ENCODE measurements around the gene ZNF609. TPM values are rescaled to one million over a fixed set of nuclear protein-coding genes. Genes with fewer than 3 reads are reported as not detected.

Gene ZNF609
- polyA plus RNA-seq, 3 donors = 1.3 to 13.2 (median 1.7) TPM

DNA sequence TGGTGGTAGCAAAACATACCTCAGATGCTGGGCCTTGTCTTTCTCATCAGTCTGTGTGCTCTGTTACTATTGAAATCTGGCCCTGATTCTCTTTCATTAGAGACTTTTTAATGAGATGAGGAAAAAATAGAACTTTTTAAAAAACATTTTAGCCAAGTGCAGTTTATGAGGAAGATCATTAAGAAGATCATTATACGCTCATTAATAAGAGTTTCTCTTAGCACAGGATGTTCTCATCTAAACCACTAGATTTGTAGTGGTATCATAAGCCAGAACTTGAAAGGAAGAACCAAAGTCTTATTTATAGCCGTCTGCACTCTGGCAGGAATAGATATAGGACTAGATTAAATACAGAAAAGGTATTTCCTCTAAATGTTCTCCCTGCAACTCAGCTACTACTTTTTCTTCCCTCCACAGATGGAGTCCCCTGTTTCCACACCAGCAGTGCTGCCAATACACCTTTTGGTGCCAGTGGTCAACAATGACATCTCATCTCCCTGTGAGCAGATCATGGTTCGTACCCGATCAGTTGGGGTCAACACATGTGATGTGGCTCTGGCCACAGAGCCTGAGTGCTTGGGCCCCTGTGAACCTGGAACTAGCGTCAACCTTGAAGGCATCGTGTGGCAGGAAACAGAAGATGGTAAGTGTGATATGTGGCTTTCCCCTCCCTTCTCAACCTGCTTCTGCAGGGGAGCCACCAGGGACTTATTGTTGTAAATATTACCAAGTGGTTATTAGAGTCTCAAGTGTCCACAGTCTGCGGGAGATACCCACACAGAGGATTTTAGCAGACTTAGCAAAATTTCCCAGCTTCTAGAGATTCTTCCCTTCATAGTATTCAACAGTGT is 162.3 kb downstream of the ZNF609 start:
- H3K4me3 ChIP-seq (replicated peaks in 1 of 3; ENCODE audit: low read depth in 2 of 3, low read length in 3 of 3) = no peak overlapping the region
- Mint-ChIP-seq H3K27me3 (ENCODE audit: low read depth in 3 of 3) (no peaks in the 10 kb centered on the region), H3K4me1 (peaks cover 40% of the 10 kb centered on the region), H3K9me3 (no peaks in the 10 kb centered on the region), H3K27ac (peak overlapping the region in 6 of 7 donors; percentile 3 to 87 (median 66)), H3K4me3 (no peak overlapping the region), H3K36me3 (peaks cover 33 to 38% of the 10 kb centered on the region in 2 donors)
- 25% methylated on average over 2 of the region's 7 CpGs for WGBS (ENCODE audit: insufficient coverage)
- peaks cover 10 to 13% of the 10 kb centered on the region in 2 donors for H3K4me1 ChIP-seq (ENCODE audit: control insufficient read depth in 1 of 2, insufficient read depth in 2 of 2, low read length in 2 of 2)
- H4K20me1 ChIP-seq (ENCODE audit: insufficient read depth, low read length) = peaks cover 45% of the 10 kb centered on the region
- H3K27ac ChIP-seq (ENCODE audit: low read depth in 1 of 2, low read length in 2 of 2) = peak overlapping the region in 1 of 2 donors; percentile 30
- H3K79me2 ChIP-seq (ENCODE audit: insufficient read depth, low read length) = peaks cover 76% of the 10 kb centered on the region
- no peaks in the 10 kb centered on the region for H3K27me3 ChIP-seq (ENCODE audit: control insufficient read depth in 2 of 2, insufficient read depth in 2 of 2, low read length in 2 of 2)
- no peak overlapping the region for H3K9ac ChIP-seq (ENCODE audit: insufficient read depth, low read length, poor library complexity, severe bottlenecking)
- peaks cover 20 to 39% of the 10 kb centered on the region in 2 donors for H3K36me3 ChIP-seq (replicated peaks in 1 of 2; ENCODE audit: control insufficient read depth in 1 of 2, insufficient read depth in 2 of 2, low read length in 2 of 2)
- H3K4me2 ChIP-seq (replicated peaks; ENCODE audit: extremely low read depth, low read length, poor library complexity, severe bottlenecking) = no peak overlapping the region
- TF ChIP-seq, protein P1, sequence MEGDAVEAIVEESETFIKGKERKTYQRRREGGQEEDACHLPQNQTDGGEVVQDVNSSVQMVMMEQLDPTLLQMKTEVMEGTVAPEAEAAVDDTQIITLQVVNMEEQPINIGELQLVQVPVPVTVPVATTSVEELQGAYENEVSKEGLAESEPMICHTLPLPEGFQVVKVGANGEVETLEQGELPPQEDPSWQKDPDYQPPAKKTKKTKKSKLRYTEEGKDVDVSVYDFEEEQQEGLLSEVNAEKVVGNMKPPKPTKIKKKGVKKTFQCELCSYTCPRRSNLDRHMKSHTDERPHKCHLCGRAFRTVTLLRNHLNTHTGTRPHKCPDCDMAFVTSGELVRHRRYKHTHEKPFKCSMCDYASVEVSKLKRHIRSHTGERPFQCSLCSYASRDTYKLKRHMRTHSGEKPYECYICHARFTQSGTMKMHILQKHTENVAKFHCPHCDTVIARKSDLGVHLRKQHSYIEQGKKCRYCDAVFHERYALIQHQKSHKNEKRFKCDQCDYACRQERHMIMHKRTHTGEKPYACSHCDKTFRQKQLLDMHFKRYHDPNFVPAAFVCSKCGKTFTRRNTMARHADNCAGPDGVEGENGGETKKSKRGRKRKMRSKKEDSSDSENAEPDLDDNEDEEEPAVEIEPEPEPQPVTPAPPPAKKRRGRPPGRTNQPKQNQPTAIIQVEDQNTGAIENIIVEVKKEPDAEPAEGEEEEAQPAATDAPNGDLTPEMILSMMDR (IDR thresholded peaks at IDR 0.05) = no peak
- DNase-seq = no peak
- no peak overlapping the region for H2AFZ ChIP-seq (ENCODE audit: insufficient read depth, low read depth, low read length, poor library complexity, severe bottlenecking)
- intact Hi-C loops (cut with micrococcal nuclease) = no loop called here
- no peaks in the 10 kb centered on the region for H3K9me3 ChIP-seq (replicated peaks in 1 of 2; ENCODE audit: control insufficient read depth in 1 of 2, insufficient read depth in 1 of 2, low read length in 2 of 2)

DNA sequence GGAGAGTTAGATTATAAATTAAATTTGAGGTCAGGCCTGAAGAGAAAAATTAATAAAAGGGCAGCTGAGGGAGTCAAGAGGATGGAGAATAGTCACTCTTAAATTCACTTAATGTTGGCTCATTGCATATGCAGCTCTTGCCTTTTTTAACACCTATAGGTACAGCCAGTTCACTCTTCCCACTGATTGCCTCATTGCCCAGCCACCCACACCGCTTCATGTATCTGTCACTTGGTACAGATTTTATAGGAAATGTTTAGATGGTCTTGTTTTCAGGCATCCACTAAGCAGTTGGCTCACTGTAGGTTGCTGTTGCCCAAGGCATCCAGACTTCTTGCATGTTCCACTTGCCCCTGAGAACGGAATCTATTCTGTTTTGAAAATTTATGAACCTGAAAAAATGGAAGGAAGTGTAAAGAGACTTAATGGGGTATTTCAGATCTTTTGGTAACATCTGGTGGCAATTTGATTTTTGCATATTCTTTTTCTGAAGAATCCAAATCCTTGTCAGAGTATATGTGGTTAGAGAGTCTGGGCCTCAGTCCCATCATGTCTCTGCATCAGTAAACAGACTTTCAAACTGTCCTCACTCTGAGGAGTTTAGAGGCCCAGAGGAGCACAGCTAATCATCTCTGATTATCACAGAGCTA is 163.1 kb downstream of the ZNF609 start:
- H3K4me1 Mint-ChIP-seq = peaks cover 37% of the 10 kb centered on the region
- H3K36me3 ChIP-seq (replicated peaks in 1 of 2; ENCODE audit: control insufficient read depth in 1 of 2, insufficient read depth in 2 of 2, low read length in 2 of 2) = peaks cover 20 to 39% of the 10 kb centered on the region in 2 donors
- TF ChIP-seq, protein P1 (IDR thresholded peaks at IDR 0.05) = no peak
- H3K27me3 Mint-ChIP-seq (ENCODE audit: low read depth in 3 of 3) = no peaks in the 10 kb centered on the region
- H3K9ac ChIP-seq (ENCODE audit: insufficient read depth, low read length, poor library complexity, severe bottlenecking) = no peak overlapping the region
- no CpG with 5 or more reads among the region's 2 CpGs for WGBS (ENCODE audit: insufficient coverage)
- H3K27me3 ChIP-seq (ENCODE audit: control insufficient read depth in 2 of 2, insufficient read depth in 2 of 2, low read length in 2 of 2) = no peaks in the 10 kb centered on the region
- H3K27ac ChIP-seq (ENCODE audit: low read depth in 1 of 2, low read length in 2 of 2) = peak overlapping the region in 1 of 2 donors; percentile 43
- H3K9me3 Mint-ChIP-seq = no peaks in the 10 kb centered on the region
- peaks cover 10 to 13% of the 10 kb centered on the region in 2 donors for H3K4me1 ChIP-seq (ENCODE audit: control insufficient read depth in 1 of 2, insufficient read depth in 2 of 2, low read length in 2 of 2)
- peak overlapping the region in 3 of 7 donors; percentile 9 to 74 (median 26) for H3K27ac Mint-ChIP-seq
- intact Hi-C loops (cut with micrococcal nuclease) = no loop called here
- H3K36me3 Mint-ChIP-seq = peaks cover 33 to 41% of the 10 kb centered on the region in 2 donors
- H3K4me3 ChIP-seq (replicated peaks in 1 of 3; ENCODE audit: low read depth in 2 of 3, low read length in 3 of 3) = no peak overlapping the region
- H3K79me2 ChIP-seq (ENCODE audit: insufficient read depth, low read length) = peaks cover 76% of the 10 kb centered on the region
- no peak for DNase-seq
- H2AFZ ChIP-seq (ENCODE audit: insufficient read depth, low read depth, low read length, poor library complexity, severe bottlenecking) = no peak overlapping the region
- H3K4me3 Mint-ChIP-seq = no peak overlapping the region
- H3K9me3 ChIP-seq (replicated peaks in 1 of 2; ENCODE audit: control insufficient read depth in 1 of 2, insufficient read depth in 1 of 2, low read length in 2 of 2) = no peaks in the 10 kb centered on the region
- peaks cover 39% of the 10 kb centered on the region for H4K20me1 ChIP-seq (ENCODE audit: insufficient read depth, low read length)
- no peak overlapping the region for H3K4me2 ChIP-seq (replicated peaks; ENCODE audit: extremely low read depth, low read length, poor library complexity, severe bottlenecking)

Measured in CD14-positive monocyte (primary cell).